GM18520 (cell line): ENCODE data around the gene DOLPP1.

Source experiments
- ATAC-seq: cut with Tn5 transposase; IDR thresholded peaks from one replicate; pipeline ENCODE4 v1.9.1; 2021; ENCODE audit not compliant: unreplicated experiment

Gene DOLPP1

DNA sequence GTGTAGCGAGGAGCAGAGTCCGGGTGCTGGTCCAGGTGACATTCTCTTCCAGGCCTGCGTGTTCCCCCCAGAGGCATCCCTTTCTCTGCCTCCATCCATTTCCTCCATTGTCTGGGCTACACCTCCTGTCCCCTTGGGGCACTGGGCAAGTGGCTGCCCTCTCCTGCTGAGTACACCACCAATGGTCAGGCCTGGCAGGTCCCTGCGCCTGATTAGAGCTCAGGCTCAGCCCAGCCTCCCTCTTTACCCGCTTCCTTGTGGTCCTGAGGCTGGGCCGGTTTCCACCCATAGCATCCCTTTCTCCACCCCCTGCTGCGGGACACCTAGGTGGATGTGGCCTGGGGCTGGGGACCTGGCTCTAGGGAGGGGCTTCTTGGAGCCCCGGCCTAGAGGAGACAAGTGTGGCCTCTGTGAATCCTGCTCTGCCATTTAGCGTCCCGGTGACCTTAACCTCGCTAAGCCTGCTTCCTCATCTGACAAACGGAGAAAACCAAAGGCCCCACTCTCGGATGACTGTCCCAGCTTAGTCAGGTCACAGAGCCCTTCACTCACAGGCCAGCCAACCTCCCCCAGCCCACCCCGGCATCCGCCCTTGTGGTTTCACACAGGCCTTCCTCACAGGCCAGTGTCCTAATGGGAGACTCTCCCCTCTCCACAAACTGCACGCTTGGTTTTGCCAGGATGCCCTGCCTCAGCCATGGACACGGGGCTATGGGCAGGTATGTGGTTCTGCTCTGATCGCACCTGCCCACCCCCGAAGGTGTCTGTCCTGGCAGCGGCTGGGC, 12.9 kb downstream of the DOLPP1 start:
- ATAC-seq, result no peak

DNA sequence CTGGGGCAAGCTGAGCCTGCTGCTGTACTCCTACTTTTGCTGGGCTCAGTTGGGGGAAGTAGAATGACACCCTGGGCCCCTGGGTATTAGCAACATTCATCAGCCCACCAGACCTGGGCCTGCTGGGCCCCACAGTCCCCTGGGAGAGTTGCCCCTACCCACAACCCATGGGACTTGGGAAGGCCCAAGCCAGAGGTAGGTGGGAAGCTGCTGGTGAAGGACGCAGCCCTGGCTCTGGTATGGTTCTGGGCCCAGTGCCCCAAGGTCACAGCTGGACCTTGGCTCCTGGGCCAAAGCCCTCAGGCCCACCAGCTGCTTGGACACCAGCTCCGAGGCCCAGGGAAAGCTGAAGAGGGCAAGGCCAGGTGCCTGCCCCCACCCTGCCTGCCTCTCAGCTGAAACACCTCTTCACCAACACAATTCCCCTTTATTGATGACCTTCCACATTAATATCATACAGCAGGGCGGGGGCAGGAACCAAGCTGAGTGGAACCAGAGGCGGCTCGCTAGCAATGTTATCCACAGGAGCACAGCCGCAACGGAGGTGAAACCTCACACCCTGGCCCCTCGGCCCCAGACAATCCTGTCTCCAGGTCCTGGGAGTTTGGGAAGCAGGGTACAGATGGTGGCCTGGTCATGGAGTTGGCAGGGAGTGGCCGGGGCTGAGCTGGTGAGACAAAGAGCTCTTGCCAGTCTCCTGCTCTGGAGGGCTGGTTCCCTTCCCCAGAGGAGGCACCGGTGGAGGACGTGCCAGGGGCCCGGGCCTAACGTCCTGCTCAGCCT, 13.7 kb downstream of the DOLPP1 start:
- no peak for ATAC-seq

DNA sequence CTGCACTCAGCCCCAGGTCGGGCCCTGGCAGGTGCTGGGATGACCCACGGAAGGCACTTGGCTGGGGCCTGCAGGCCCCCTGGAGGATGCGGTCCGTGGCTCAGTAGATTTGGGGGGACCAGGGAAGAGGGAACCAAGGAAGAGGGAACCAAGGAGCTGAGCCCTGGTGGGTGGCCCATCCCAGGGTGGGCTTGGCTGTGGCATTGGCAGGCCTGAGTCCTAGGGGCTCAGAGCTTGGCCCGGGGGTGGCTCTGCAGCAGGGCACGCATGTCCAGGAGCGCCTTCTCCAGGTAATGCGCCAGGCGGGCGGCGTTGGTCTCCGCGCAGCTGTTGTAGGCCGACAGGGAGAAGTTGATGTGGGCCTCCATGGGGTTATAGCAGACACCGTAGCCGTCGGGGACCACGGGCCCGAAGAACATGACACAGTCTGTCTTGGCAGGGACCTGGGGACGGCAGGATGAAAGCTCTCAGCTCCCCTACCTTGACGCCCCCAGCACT, 14.3 kb downstream of the DOLPP1 start:
- no peak for ATAC-seq

DNA sequence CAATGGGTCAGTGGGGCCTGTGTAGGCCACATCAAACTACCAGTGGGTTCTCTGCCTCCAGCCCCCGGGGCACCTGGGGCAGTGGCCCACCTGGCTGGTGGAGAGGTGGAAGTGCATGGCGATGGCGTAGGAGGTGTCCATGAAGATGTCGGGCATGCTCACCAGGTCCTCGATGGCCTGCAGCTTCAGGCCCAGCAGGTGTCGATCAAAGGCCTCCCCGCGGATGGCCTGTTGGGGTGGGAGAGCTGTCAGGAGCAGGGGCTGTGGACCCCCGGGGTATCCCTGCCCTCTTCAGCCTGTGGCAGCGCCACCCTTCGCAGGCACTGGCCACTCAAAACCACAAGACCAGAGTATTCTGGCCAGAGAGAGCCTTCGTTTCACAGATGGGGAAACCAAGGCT, 15.0 kb downstream of the DOLPP1 start:
- ATAC-seq, result no peak

DNA sequence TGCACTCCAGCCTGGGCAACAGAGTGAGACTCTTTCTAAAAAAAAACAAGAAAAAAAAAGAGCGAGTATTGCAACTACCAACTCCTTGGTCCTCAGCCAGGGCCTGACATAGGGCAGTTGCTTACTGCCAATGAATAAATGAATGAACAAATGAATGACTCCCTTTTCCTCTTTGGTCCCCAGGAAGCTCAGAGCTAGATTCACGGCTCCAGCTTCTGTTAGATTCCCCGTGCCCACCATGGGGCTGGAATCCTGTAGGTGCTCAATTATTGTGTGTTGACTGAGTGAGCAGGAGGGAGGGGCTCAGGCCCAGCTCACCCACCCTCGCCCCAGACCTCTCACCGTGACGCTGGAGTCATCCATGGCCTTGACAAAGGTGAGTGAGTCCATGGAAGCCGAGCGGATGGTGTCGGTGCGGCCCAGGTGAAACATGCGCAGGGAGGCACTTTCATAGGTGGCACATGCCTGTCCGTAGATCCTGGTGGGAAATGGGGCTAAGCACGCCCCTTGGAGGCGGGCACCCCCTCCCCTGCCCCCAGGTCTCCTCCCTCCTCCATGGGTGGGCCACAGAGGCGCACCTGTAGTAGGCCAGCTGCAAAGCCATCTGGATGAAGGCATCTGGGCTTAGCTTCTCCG, 16.9 kb downstream of the DOLPP1 start:
- ATAC-seq, result no peak

DNA sequence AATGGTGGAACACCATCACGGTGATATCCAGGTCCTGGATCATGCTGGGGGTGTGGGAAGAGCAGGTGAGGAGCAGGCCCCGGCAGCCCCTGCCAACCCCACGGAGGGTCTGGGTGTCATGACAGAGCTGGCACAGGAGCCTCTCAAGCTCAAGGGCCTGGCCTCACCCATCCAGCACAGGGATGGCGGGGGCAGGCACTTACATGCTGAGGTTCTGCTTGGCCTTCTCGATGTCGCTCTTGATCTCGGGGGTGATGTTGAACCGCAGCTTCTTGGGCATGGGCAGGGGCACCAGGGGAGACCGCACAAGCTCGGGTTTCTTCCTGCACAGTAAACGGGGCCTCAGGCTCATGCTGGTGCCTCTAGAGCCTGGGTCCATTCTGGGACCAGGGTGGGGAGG, 17.4 kb downstream of the DOLPP1 start:
- ATAC-seq, result no peak

DNA sequence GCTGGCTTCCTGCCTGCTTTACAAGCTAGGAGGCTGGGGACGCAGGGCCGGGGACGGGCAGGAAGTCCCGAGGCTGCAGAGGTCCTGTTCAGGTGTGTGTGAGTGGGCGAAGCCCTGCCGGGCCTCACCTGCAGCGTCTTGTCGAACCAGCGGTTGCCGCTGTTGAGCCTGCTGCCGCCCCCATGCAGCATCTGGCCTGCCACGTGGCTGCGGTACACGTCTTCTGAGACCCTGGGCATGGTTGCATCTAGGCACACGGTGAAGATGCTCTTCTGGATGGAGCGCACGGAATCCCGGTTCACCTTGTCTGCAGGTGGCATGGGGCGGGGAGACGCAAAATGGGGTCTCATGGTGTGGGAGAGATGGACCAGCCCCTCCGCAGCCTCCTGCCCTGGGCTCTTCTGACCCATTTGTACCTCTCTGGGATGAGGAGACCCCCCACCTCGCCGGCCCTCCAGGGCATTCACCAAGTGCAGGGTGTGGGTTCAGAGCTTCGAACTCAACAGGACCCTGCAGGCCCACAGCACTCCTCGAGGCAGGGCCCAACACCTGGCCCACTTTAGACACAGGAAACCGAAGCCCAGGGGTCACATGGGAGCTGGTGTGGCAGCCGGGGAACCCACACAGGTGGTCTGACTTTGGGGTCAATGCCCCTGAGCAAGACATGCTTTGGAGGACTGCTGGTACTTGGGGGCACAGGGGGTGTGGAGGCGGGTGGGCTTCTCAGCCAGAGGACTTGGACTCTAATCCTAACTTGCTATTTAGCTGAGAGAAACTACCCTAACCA, 19.7 kb downstream of the DOLPP1 start:
- no peak for ATAC-seq

DNA sequence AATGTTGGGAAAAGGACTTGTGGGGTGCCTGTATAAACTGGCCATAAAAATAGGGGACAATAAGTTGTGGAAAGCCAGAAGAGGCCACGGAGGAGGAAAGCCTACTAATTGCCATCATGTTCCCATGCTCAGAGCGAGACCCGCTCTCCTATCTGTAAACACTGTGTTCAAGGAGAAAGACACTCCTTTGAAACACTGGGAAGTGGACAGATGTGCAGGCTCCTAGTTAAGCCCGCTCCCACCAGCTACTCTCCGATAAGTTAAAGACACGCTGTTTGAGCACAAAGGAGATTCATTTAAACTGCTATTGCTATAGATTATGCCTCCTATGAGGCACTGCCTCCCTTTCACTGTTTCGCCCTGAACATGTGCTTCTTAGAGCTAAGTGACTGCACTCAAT, 20.4 kb downstream of the DOLPP1 start:
- no peak for ATAC-seq

DNA sequence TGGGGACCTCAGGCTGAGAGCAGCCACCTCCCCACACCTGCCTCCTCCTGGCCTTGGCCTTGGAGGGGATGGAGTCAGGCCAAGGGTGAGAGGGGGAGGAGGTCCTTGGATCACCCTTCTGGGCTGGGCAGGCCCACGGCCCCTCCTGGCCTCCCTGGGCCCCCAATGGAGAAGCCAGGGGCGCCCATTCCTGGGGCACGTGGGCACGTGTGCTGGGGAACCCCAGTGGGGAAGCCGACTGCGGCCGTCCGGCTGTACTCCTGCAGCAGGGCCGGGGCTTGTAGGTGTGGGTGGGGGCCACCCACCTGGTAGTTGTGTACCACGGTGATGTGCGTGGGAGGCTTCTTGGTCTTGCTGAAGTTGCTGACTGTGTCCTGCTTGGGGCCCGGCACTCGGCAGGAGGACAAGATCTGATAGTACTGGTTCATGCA, 21.2 kb downstream of the DOLPP1 start:
- no peak for ATAC-seq

DNA sequence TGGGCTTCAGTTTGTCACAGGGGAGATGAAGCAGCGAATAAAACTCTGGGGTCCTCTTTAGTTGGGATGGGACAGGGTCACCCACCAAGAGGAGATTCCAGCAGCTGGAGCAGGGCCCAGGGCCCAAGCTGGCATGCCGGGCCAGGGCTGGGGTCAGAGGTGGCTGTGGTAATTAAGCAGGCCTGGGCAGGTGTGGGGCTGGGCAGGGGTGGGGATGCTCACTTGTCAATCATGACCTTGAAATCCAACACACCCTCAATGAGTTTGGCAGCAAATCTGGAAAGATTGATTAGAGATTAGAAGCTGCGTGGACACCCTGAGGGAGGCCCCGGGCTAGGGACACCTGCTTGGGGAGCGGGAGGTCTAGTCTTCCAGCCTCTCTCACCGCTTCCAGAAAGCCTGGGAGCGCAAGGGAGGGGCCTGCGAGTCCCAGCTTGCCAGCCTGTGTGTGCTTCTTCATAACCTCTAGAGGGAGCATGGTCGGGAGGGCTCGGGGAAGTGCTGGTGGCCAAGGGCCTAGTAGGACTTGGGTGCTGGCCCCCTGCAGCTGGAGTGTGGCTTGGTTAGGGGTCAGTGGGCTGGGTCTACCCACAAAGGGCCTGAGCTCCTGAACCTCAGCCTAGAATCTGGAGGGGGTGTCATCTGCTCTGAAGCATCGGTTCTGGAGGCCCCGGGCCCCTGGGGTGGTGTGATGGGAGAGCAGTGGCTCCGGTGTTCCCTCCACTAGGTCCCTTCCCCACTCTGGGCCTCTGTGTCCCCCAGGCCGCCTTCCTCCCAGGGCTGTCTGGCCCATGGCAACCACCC, 22.1 kb downstream of the DOLPP1 start:
- ATAC-seq, result no peak

DNA sequence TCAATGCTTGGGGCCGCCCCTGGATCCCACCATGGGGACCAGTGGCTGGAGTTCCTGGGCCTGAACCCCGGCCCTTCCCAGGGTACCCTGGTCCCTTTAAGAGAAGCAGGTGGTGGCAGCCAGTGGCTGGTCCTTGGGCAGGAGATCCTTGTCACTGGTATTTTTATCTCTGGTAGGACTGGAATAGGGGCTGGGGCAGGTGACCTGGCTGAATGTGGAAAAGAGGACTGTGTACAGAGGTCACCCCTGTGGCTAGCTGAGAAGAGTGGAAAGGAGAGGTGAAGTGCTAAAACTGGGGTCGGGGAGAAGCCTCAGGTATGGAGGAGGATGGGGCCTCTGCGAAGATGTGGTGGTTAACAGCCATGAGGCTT, 22.7 kb downstream of the DOLPP1 start:
- no peak for ATAC-seq

DNA sequence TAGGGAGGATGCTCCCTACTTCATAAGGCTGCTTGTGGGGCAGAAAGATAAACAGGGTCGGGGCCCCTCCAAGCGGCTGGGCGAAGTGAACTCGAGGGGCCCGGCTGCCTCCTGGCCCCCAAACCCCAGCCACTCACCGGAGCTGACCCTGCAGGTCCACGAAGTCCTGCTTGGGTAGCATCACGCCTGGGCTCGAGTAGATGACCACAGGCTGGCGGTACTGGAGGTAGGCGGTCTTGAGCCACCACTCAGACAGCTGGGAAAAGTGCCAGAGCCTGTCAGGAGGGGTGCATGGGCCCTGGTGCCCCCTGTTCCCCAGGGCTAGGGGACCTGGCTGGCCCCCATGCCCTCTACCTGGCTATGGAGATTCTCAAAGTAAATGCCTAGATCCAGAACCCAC, 23.1 kb downstream of the DOLPP1 start:
- no peak for ATAC-seq

DNA sequence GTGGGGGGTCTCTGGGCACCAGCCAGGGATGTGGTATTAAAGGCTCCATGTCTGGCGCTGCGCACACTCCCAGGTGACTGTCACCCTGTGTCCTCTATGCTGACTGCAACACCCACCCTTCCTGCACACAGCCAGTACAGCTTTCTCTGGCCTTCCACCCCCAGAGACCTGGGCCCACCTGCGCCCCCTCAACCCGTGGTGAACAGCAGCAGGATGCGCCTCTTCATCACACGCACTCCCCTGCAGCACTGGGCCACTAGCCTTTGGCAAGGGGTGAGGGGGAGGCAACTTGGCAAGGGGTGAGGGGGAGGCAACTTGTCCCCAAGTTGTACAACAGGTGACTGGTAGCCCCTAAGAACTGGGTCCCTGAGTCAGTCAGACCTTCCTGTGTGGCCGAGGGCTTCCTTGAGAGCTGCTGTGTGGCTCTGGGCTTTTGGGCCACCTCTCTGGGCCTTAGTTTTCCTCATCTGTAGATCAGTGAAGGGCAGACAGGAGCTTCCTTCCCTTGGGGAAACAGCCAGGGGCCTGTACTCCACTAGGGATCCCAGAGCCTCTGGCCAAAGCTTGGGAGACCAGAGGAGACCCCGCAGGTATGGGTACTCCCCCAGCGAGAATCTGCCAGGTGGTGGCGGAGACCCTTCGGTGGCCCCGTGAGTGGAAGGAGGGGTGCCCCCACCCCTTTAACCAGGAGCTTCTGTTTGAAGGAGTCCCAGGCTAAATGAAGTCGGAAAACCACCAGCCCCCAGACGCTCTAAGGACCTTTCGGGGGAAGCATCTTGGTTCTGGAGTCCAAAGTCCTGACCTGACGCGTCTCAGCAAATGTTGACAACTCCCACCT, 25.2 kb downstream of the DOLPP1 start:
- ATAC-seq, result no peak

DNA sequence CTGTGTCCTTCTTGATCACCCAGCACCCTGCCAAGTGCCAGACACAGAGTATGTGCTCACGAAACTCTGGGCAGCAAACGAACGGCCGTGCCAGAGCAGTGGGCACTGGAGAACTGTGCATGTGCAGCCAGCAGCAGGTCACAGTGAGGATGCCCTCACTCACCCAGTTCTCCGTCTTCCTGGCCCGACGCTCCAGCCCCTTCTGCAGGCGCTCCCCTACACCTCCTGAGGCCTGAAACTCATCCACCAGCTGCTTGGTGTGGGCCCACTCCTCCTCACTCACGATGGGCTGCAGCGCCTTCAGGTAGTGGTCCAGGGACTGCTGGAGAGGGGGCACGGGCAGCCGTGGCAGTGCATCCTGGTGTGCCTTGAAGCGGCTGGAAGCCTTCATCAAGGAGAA, 26.7 kb downstream of the DOLPP1 start:
- no peak for ATAC-seq

DNA sequence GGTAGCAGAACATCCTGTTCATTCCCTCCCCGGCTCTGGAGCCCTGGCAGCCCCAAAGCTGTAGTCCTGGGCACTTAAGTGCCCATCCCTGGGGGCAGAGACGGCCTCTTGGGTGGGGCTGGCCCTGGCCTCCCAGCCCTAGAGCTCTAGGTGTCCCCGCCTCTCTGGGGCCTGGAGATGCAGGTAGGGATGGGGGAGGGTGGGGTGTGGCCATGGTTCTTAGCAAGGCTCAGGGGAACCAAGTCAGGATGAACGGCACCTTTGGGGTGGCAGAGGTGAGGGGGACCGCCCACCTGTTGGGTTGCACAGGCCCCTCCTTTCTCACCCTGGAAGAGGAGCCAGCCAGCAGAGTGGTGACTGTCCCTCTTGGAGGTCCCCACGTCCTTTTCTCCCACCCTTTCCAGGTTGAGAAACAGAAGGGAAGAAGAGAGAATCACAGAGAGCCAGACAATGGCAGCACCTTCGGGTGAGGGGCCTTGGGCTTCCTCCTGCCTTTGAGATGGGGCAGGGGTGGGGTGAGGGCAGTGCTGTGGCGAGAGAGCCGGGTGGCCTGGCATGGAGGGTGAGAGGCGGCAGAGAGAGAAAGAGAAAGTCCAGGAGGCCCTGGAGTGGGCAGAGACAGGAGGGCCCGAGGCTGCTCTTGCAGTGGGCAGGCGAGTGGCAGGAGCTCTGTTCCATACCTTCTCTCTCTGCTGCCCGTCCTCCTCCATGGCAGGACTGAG, 27.3 kb downstream of the DOLPP1 start:
- ATAC-seq, result no peak

DNA sequence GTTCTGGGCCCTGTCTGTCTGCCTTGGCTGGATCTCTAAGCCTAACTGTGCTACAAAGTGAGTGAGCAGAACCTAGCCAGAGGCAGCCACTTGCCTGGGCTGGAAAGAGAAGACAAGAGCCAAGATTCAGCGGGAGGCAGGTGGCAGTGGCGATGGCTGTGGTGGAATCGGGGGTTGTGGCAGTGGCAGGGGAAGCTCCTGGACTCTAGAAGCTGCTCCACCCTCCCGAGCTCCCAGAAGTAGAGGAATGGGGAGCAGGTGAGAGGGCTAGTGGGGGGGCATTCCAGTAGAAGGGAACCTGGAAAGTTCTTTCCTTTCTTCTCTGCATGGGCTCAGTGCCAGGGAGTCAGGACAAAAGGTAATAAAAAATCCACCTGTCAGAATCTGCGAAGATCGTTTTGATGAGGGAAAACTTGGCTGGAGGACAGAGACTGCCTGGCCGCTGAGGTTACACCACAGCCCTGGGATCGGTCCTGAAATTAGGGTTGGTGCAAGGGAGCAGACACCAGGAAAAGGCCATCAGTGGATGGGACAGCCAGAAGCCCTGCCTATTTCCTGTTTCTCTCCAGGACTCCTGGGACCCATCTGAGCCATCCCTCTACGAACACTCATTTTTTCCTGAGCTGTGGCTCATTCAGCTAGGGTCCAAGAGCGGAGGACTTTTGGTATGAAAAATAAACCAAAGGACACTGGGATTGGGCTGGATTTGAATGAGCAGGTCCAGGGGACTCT, 28.1 kb downstream of the DOLPP1 start:
- no peak for ATAC-seq

DNA sequence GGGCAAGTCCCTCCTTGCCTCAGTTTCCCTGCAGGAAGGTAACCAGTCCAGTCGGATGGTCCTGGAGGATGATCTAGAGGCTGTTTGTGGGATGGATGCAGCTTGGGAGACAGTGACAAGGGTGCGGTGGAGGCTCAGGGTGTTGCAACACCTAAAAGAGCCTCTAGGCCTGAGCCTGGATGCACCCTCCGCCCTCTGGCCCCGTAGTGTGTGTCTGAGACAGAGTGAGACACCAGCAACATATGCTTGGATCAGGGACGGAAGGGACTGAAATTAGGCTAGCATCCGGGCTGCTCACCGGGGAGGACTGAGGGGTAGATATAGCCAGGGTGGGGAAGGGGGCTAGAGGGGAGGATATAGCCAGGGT, 28.6 kb downstream of the DOLPP1 start:
- no peak for ATAC-seq
